Inflammatory macrophage treated with lipopolysaccharide for 4 hours (primary cell): ENCODE measurements around the gene POU2AF2.
"Not testable (repeated sequence)": the region's sequence is repeated elsewhere in the genome, so short reads cannot be mapped to it uniquely, and the experiment has no call there.

Source experiments
- DNase-seq: peaks from one replicate; pipeline ENCODE4 v3.0.0-alpha.2; 2020

The POU2AF2 gene

GRCh38 chr11:111305876-111306275, 60.4 kb downstream of the POU2AF2 start:
- no peak for DNase-seq

- no peak for DNase-seq
Measured at GRCh38 chr11:111306321-111306720, 60.8 kb downstream of the POU2AF2 start.

- no peak for DNase-seq
Measured at GRCh38 chr11:111307472-111308108, 62.1 kb downstream of the POU2AF2 start.

- no peak for DNase-seq
Measured at GRCh38 chr11:111308140-111308539, 62.6 kb downstream of the POU2AF2 start.

GRCh38 chr11:111309215-111309915, 63.8 kb downstream of the POU2AF2 start:
- DNase-seq: no peak

GRCh38 chr11:111310088-111310487, 64.6 kb downstream of the POU2AF2 start:
- no peak for DNase-seq

GRCh38 chr11:111310723-111311122, 65.2 kb downstream of the POU2AF2 start:
- DNase-seq: no peak

GRCh38 chr11:111312076-111312475, 66.6 kb downstream of the POU2AF2 start:
- DNase-seq: no peak

GRCh38 chr11:111319296-111319695, 73.8 kb downstream of the POU2AF2 start:
- DNase-seq: no peak

- DNase-seq: not testable (repeated sequence)
Measured at GRCh38 chr11:111320199-111320598, 74.7 kb downstream of the POU2AF2 start.

- no peak for DNase-seq
Measured at GRCh38 chr11:111320728-111321568, 75.4 kb downstream of the POU2AF2 start.

- no peak for DNase-seq
Measured at GRCh38 chr11:111322534-111322933, 77.0 kb downstream of the POU2AF2 start.

- no peak for DNase-seq
Measured at GRCh38 chr11:111324277-111324720, 78.8 kb downstream of the POU2AF2 start.

- DNase-seq: no peak
Measured at GRCh38 chr11:111325259-111325658, 79.7 kb downstream of the POU2AF2 start.

GRCh38 chr11:111326824-111327223, 81.3 kb downstream of the POU2AF2 start:
- DNase-seq: no peak

- DNase-seq: no peak
Measured at GRCh38 chr11:111327908-111328624, 82.5 kb downstream of the POU2AF2 start.

- no peak for DNase-seq
Measured at GRCh38 chr11:111329306-111330204, 84.0 kb downstream of the POU2AF2 start.

- DNase-seq: no peak
Measured at GRCh38 chr11:111330234-111330893, 84.8 kb downstream of the POU2AF2 start.

GRCh38 chr11:111331711-111332479, 86.4 kb downstream of the POU2AF2 start:
- DNase-seq: no peak
